GM06990 (cell line): ENCODE data around the gene LRRC55.

Experiments
- DNase-seq: peaks from one replicate; pipeline ENCODE4 v3.0.0-alpha.2; 2011; ENCODE audit not compliant: insufficient read length; ENCODE audit errors: extremely low read depth
- H3K27me3 ChIP-seq: replicated peaks from 2 replicates; pipeline ENCODE4 v1.6.0; 2011; ENCODE audit warnings: low read length; ENCODE audit not compliant: control insufficient read depth, insufficient read depth
- H3K36me3 ChIP-seq: 2 replicates; pipeline ENCODE4 v1.5.1; 2011; ENCODE audit warnings: low read length; ENCODE audit not compliant: control insufficient read depth, insufficient read depth
- H3K4me3 ChIP-seq: replicated peaks from 2 replicates; pipeline ENCODE4 v1.5.1; 2011; ENCODE audit warnings: low read depth, mild to moderate bottlenecking, control low read depth, low read length
- CTCF ChIP-seq: IDR thresholded peaks from 2 replicates; pipeline ENCODE4 v1.5.1; 2011; ENCODE audit warnings: low read length, control low read depth, mild to moderate bottlenecking, inconsistent platforms; ENCODE audit not compliant: insufficient read depth, poor library complexity, severe bottlenecking

The LRRC55 gene

GRCh38 chr11:57190548-57190947 is 8.8 kb downstream of the LRRC55 start:
- H3K27me3 ChIP-seq = no peaks in the 10 kb centered on the region
- no peak overlapping the region for H3K4me3 ChIP-seq
- no peak for DNase-seq
- TF ChIP-seq CTCF = no peak
- H3K36me3 ChIP-seq = no peaks in the 10 kb centered on the region

- no peaks in the 10 kb centered on the region for H3K27me3 ChIP-seq
- H3K4me3 ChIP-seq = no peak overlapping the region
- TF ChIP-seq CTCF = no peak
- no peak for DNase-seq
- no peaks in the 10 kb centered on the region for H3K36me3 ChIP-seq
Observed at GRCh38 chr11:57191311-57192219, 9.8 kb downstream of the LRRC55 start.

GRCh38 chr11:57192316-57192715 is 10.6 kb downstream of the LRRC55 start:
- no peaks in the 10 kb centered on the region for H3K36me3 ChIP-seq
- no peak overlapping the region for H3K4me3 ChIP-seq
- no peaks in the 10 kb centered on the region for H3K27me3 ChIP-seq
- TF ChIP-seq CTCF = no peak
- no peak for DNase-seq

- DNase-seq = no peak
- Histone ChIP-seq H3K27me3 (no peaks in the 10 kb centered on the region; the same call in 1 of the 2 replicates), H3K36me3 (no peaks in the 10 kb centered on the region), H3K4me3 (no peak overlapping the region)
- no peak for TF ChIP-seq CTCF
Observed at GRCh38 chr11:57196596-57196995, 14.8 kb downstream of the LRRC55 start.

GRCh38 chr11:57197762-57198161 is 16.0 kb downstream of the LRRC55 start:
- TF ChIP-seq CTCF = no peak
- Histone ChIP-seq H3K4me3 (no peak overlapping the region), H3K27me3 (no peaks in the 10 kb centered on the region; the same call in 1 of the 2 replicates), H3K36me3 (no peaks in the 10 kb centered on the region)
- no peak for DNase-seq

- TF ChIP-seq CTCF = no peak
- no peak for DNase-seq
- H3K4me3 ChIP-seq = no peak overlapping the region
- H3K27me3 ChIP-seq = no peaks in the 10 kb centered on the region; the same call in 1 of the 2 replicates
- no peaks in the 10 kb centered on the region for H3K36me3 ChIP-seq
Observed at GRCh38 chr11:57199330-57199729, 17.6 kb downstream of the LRRC55 start.
